ENCODE measurements around the gene RAP1GAP2.

RAP1GAP2 gene

DNA sequence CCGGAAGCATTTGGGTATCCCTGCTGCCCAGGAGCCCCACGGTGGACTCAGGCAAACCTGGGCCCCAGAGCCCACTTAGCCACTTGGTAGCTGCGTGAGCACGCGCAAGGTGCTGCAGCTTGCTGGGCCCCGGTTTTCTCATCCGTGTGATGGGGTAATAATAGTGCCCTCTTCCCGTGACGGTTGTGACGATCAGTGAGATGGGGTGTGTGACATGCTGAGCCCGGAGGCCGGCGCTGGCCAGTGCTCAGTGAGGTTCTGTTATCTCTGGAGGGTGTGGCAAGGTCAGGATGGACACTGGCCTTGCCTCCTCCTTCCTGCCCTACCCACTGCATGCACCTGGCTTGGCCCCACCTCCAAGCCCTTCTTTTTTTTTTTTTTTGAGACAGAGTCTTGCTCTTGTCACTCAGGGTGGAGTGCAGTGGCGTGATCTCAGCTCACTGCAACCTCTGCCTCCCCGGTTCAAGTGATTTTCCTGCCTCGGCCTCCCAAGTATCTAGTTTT lies 82.6 kb downstream of the RAP1GAP2 start:
- in situ Hi-C loops (cut with HindIII; ENCODE audit: low sequenced_read_pairs) = no loop called here

GRCh38 chr17:2880050-2880449 lies 83.8 kb downstream of the RAP1GAP2 start:
- in situ Hi-C loops (cut with HindIII; ENCODE audit: low sequenced_read_pairs) = no loop called here

- in situ Hi-C loops (cut with HindIII; ENCODE audit: low sequenced_read_pairs) = no loop called here
Observed at GRCh38 chr17:2881295-2881694, 85.1 kb downstream of the RAP1GAP2 start.

DNA sequence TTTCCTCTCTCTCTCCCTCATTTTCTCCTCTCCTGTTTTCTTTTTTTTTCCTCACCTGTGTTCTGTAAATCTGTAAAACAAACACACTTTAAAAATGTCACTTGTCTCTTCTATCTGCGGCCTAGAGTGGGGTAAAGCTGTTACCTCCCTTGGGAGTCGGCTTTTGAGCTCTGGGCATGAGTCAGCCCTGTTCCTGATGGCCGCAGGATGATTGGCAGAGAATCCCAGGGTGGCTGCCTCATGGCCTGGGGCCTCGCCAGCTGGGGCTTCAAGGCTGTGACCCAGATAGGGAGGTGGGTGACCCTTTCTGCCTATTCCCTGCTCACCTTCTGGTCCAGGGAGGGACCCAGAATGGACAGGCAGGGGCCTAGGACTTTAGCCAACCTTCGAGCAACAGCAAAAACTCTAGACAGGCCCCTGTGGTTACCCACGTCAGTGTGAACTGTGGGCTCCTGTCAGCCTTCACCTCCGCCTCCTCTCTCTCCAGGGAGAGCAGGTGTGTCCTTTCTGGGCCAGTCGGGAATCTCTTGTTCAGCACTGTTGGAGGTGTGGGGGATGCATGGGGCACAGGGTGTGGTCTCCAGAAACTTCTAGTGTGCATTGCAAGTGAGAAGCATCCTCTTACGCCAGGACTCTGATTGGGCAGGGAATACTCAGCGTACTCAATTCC lies 87.4 kb downstream of the RAP1GAP2 start:
- in situ Hi-C loops (cut with HindIII; ENCODE audit: low sequenced_read_pairs) = no loop called here

GRCh38 chr17:2885733-2886132 lies 89.5 kb downstream of the RAP1GAP2 start:
- in situ Hi-C loops (cut with HindIII; ENCODE audit: low sequenced_read_pairs) = no loop called here

DNA sequence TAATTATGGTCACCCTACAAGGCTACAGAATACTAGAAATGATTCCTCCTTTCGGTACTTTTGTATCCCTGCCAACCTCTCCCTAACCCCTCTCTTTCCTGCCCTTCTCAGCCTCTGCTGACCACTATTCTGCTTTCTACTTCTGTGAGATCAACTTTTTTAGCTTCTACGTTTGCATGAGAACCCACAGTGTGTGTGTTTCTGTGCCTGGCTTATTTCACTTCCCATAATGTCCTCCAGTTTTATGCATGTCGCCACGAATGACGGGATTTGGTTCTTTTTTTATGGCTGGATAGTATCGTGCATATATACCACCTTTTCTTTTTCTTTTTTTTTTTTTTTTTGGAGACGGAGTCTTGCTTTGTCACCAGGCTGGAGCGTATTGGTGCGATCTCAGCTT lies 92.1 kb downstream of the RAP1GAP2 start:
- in situ Hi-C loops (cut with HindIII; ENCODE audit: low sequenced_read_pairs) = no loop called here

- in situ Hi-C loops (cut with HindIII; ENCODE audit: low sequenced_read_pairs) = no loop called here
Observed at GRCh38 chr17:2889256-2889655, 93.0 kb downstream of the RAP1GAP2 start.

DNA sequence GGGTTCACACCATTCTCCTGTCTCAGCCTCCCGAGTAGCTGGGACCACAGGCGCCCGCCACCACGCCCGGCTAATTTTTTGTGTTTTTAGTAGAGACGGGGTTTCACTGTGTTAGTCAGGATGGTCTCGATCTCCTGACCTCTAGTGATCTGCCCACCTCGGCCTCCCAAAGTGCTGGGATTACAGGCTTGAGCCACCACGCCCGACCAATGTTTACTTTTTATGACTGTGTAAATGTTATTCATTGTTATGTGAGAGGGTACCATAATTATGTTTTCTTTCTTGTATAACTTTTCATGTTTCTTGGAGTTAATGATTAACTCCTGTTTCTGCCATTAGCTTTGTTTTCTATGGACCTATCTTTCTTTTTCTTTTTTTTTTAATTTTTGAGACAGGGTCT lies 94.5 kb downstream of the RAP1GAP2 start:
- in situ Hi-C loops (cut with HindIII; ENCODE audit: low sequenced_read_pairs) = loop anchor here (5.0 kb wide), 1 partner anchor 38 kb away; no protein-coding TSS in a partner anchor

DNA sequence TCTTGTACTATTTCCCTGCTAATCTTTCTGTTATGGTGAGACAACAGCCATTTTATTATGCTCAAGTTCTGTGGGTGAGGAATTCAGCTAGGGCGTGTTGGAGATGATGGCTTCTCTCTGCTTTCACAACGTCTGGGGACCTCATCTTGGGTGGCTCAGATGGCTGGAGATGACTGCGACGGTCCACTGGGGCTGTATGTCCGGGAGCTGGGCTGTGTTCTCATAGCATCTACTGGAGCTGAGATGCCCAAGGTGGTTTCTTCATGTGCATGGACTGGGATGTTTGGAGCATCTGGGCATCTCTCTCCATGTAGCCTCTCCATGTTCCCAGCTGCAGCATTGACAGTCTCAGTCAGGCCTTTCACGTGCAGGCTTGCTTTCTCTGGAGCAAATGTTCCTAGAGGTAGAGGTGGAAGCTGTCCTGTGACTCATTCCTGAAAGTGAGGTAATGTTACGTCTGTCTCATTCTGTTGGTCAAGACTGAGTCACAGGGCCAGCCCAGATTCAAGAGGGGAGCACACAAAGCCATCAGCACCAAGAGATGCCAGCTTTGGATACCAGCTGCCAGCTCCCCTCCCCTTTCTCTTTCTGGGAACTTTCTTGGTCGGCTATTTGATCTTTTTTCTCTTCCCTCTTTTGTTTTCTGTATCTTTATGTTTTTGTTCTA lies 96.2 kb downstream of the RAP1GAP2 start:
- in situ Hi-C loops (cut with HindIII; ENCODE audit: low sequenced_read_pairs) = loop anchor here (5.0 kb wide), 1 partner anchor 40 kb away; no protein-coding TSS in a partner anchor

DNA sequence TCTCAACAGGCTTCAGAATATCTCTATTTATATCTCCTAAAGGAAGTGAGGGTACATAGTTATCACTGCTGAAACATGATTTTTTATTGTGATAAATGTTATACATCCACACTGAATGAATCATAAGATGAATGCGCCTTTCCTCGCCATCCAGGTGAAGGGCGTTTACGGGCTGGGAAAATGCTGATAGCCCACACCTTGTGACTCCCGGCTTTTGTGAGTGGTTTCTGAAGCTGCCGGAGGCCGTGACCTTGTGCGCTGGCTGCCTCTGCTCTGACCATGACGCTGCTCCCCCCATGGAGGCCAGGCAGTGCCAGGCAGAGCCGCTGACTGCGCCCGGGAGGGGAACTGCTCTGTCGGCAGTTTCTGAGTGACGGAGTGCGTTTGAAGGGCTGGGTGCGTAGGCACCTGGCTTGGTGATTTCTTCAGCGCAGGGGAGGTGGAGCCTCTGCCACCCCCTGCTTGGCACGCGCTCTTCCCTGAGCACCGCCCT lies 97.2 kb downstream of the RAP1GAP2 start:
- in situ Hi-C loops (cut with HindIII; ENCODE audit: low sequenced_read_pairs) = loop anchor here (5.0 kb wide), 1 partner anchor 41 kb away; no protein-coding TSS in a partner anchor

GRCh38 chr17:2894782-2895181 lies 98.5 kb downstream of the RAP1GAP2 start:
- in situ Hi-C loops (cut with HindIII; ENCODE audit: low sequenced_read_pairs) = loop anchor here (5.0 kb wide), 1 partner anchor 42 kb away; no protein-coding TSS in a partner anchor

DNA sequence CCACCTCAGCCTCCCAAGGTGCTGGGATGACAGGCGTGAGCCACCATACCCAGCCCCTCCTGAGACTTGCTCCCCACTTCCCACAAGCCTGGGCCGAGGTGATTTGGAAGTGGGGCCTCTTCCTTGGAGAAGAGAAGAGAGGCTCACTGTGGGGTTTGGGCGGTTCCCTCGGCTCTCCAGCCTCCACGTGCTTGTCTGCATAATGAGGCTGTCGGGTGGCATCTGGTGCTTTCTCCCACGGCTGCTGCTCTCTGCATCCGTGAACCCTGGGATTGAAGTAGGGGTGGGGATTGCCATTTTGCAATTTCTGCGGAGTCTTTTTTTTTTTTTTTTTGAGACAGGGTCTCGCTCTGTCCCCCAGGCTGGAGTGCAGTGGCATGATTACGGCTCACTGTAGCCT lies 101.4 kb downstream of the RAP1GAP2 start:
- in situ Hi-C loops (cut with HindIII; ENCODE audit: low sequenced_read_pairs) = no loop called here

GRCh38 chr17:2898255-2898926 lies 102.2 kb downstream of the RAP1GAP2 start:
- in situ Hi-C loops (cut with HindIII; ENCODE audit: low sequenced_read_pairs) = no loop called here

GRCh38 chr17:2899906-2900305 lies 103.7 kb downstream of the RAP1GAP2 start:
- in situ Hi-C loops (cut with HindIII; ENCODE audit: low sequenced_read_pairs) = no loop called here

- in situ Hi-C loops (cut with HindIII; ENCODE audit: low sequenced_read_pairs) = no loop called here
Observed at GRCh38 chr17:2900842-2901241, 104.6 kb downstream of the RAP1GAP2 start.

GRCh38 chr17:2901582-2901981 lies 105.3 kb downstream of the RAP1GAP2 start:
- in situ Hi-C loops (cut with HindIII; ENCODE audit: low sequenced_read_pairs) = no loop called here

DNA sequence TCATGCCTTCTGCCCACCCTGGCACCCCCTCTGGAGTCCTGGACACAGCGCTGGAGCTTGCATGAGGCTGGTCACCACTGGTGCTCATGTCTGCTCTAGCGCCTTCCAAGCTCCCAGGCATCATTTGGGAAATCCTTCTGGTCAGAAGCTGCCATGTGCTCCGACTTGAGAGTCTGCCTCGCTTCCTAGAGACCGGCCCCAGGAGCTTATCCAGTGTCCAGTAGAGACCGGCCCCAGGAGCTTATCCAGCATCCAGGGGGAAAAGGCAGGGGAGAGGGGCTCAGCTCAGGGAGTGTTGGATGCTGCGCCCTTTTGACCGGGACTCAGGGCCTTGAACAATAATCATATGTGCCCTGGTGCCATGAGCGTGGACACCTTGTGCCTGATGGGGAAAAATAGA lies 106.3 kb downstream of the RAP1GAP2 start:
- in situ Hi-C loops (cut with HindIII; ENCODE audit: low sequenced_read_pairs) = no loop called here

GRCh38 chr17:2903193-2903974 lies 107.1 kb downstream of the RAP1GAP2 start:
- in situ Hi-C loops (cut with HindIII; ENCODE audit: low sequenced_read_pairs) = no loop called here

DNA sequence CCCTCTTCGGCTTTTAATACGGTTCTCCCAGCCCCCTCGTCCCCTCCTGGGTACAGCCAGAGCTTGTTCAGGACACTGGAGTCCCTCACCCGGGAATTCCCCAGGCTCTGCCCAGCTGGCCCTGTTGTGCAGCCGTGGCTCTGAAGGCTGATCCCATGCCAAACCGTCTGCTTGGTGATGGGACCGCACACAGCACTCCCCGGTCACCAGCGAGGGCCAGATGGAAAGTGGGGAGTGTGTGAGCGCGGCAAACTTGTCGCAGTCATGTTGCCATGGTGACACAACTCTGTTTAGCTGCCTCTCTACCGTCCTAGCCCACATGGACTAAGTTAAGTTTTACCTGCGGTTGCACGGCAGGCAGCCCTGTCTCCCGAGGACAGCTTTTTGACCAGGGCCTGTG lies 107.9 kb downstream of the RAP1GAP2 start:
- in situ Hi-C loops (cut with HindIII; ENCODE audit: low sequenced_read_pairs) = no loop called here

DNA sequence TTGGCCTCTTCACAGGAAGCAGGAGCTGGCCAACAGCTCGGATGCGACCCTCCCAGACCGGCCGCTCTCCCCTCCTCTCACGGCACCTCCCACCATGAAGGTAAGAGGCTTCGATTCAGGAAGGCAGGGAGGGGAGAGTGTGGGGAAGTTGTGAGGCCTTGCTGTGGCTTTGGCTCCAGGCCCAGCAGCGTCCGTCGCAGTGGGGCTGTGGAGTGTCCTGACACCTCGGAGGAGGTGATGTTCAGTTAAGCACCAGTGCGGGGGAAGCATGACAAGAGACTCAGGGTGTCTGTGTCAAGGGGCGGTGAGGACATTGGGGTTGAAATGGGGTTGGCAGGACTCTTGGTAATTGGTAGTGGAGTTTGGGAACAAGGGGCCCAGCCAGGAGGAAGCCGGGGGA lies 109.0 kb downstream of the RAP1GAP2 start:
- in situ Hi-C loops (cut with HindIII; ENCODE audit: low sequenced_read_pairs) = no loop called here
